ENCODE measurements around the gene FGG. TPM values are rescaled to one million over a fixed set of nuclear protein-coding genes. Genes with fewer than 3 reads are reported as not detected.
A peak's percentile ranks its signal among the peaks of the same experiment; 100 is the strongest.

FGG gene
- total RNA-seq, 1 experiment from 2014 or later: not detected

- DNase-seq: no peak
- Histone ChIP-seq H3K36me3 (replicated peaks; ENCODE audit: control insufficient read depth, insufficient read depth, low read length) (no peaks in the 10 kb centered on the region), H3K4me3 (ENCODE audit: insufficient read depth, low read depth, low read length) (no peak overlapping the region), H3K27me3 (ENCODE audit: control insufficient read depth, insufficient read depth, low read length) (no peaks in the 10 kb centered on the region)
Observed at GRCh38 chr4:154620111-154620510, 7.7 kb upstream of the FGG start.

DNA sequence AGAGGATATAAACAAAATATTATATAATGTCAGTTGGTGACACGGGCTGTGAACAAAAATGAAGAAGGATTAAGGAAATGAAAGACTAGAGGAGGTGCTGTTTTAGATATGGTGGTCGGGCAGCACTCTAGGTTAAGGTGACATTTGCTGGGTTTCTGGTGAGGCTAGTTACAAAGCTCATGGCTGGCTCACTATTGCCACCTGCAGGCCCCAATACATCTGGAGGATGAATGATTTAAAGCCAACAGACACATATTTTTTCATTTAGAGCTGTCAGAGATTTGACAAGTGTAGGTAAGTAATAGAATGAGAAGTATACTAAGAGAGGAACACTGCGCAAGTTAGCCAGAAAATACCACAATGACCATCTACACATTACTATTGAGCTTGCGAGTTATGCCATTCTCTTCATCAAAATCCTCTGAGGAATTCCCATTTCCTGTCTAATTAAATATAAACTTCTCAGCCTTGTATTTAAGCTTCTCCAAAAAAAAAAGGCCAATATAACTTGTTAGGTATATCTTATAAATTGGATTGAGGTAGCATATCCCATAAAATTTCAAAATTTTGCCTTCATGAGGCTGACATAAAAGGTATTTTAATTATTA is 6.4 kb upstream of the FGG start:
- DNase-seq: peak; percentile 36
- no peaks in the 10 kb centered on the region for H3K27me3 ChIP-seq (ENCODE audit: control insufficient read depth, insufficient read depth, low read length)
- H3K4me3 ChIP-seq (ENCODE audit: insufficient read depth, low read depth, low read length): no peak overlapping the region
- H3K36me3 ChIP-seq (replicated peaks; ENCODE audit: control insufficient read depth, insufficient read depth, low read length): no peaks in the 10 kb centered on the region

DNA sequence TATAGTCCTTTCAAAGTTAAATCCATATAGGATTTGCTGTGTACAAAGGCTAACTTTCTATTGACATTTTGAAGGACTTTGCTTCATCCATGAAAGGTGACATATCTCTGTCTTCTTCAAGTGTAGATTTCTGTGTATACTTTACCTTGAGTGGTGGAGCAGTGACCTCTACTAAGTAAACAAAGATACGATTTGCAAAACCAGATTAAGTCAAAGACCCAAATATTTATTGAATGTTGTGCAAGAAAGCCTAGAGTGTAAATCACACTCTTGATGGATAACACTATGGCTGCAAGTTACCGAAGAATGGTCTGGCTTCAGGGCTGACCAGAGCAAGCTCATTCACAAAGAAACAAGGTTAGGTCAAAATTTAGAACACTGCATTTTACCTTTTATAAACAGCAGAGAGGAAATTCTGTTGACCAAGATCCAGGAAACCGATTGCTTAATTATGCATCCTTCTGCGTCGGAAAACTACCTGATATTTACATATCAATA is 5.4 kb upstream of the FGG start:
- no peak for DNase-seq
- H3K27me3 ChIP-seq (ENCODE audit: control insufficient read depth, insufficient read depth, low read length): no peaks in the 10 kb centered on the region
- H3K36me3 ChIP-seq (replicated peaks; ENCODE audit: control insufficient read depth, insufficient read depth, low read length): no peaks in the 10 kb centered on the region
- no peak overlapping the region for H3K4me3 ChIP-seq (ENCODE audit: insufficient read depth, low read depth, low read length)

GRCh38 chr4:154616731-154617130 is 4.3 kb upstream of the FGG start:
- DNase-seq: no peak
- Histone ChIP-seq H3K36me3 (replicated peaks; ENCODE audit: control insufficient read depth, insufficient read depth, low read length) (no peaks in the 10 kb centered on the region), H3K27me3 (ENCODE audit: control insufficient read depth, insufficient read depth, low read length) (no peaks in the 10 kb centered on the region), H3K4me3 (ENCODE audit: insufficient read depth, low read depth, low read length) (no peak overlapping the region)

DNA sequence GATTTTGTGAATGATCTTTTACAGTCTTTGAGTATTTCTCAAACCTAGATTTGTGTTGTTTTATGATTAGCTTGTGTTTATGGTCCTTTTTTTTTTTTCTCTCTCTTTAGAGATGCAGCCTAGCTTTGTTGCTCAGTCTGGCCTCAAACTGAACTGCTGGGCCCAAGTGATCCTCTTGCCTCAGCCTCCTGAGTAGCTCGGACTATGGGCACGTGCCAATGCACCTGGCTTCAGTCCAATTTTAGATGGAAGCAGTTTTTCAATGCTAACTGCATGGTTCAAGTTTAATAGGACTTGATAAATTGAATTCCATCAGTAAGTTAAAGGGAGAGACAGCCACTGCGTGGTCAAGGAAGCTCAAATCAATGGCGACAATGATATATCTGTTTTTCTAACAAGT is 3.8 kb upstream of the FGG start:
- Histone ChIP-seq H3K36me3 (replicated peaks; ENCODE audit: control insufficient read depth, insufficient read depth, low read length) (no peaks in the 10 kb centered on the region), H3K4me3 (ENCODE audit: insufficient read depth, low read depth, low read length) (no peak overlapping the region), H3K27me3 (ENCODE audit: control insufficient read depth, insufficient read depth, low read length) (no peaks in the 10 kb centered on the region)
- DNase-seq: no peak

- no peaks in the 10 kb centered on the region for H3K36me3 ChIP-seq (replicated peaks; ENCODE audit: control insufficient read depth, insufficient read depth, low read length)
- no peaks in the 10 kb centered on the region for H3K27me3 ChIP-seq (ENCODE audit: control insufficient read depth, insufficient read depth, low read length)
- no peak overlapping the region for H3K4me3 ChIP-seq (ENCODE audit: insufficient read depth, low read depth, low read length)
- DNase-seq: no peak
Observed at GRCh38 chr4:154615211-154615610, 2.8 kb upstream of the FGG start.

- Histone ChIP-seq H3K4me3 (ENCODE audit: insufficient read depth, low read depth, low read length) (no peak overlapping the region), H3K36me3 (replicated peaks; ENCODE audit: control insufficient read depth, insufficient read depth, low read length) (no peaks in the 10 kb centered on the region), H3K27me3 (ENCODE audit: control insufficient read depth, insufficient read depth, low read length) (no peaks in the 10 kb centered on the region)
- DNase-seq: no peak
Observed at GRCh38 chr4:154614306-154614705, 1.9 kb upstream of the FGG start.

- Histone ChIP-seq H3K36me3 (replicated peaks; ENCODE audit: control insufficient read depth, insufficient read depth, low read length) (no peaks in the 10 kb centered on the region), H3K27me3 (ENCODE audit: control insufficient read depth, insufficient read depth, low read length) (no peaks in the 10 kb centered on the region), H3K4me3 (ENCODE audit: insufficient read depth, low read depth, low read length) (no peak overlapping the region)
- no peak for DNase-seq
Observed at GRCh38 chr4:154611833-154612232, 623 bp downstream of the FGG start.

DNA sequence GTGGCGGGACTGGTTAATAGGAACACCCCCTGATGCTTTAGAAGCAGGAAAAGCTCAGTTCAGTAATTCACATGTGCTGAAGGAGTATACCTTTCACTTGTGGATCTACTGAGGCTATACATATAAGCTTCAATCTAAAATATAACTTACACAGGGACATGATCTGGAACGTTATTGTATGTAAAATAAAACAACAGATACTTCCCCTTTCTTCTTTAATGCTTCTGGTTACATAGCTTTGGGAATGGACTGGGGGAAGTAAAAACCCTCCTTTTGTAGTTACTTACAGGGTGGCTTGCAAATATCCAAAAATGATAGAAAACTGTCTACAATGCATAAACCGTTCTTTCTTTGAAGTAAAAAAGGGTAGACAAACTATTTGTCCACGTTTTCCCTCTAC is 1.9 kb downstream of the FGG start:
- Histone ChIP-seq H3K36me3 (replicated peaks; ENCODE audit: control insufficient read depth, insufficient read depth, low read length) (no peaks in the 10 kb centered on the region), H3K4me3 (ENCODE audit: insufficient read depth, low read depth, low read length) (no peak overlapping the region), H3K27me3 (ENCODE audit: control insufficient read depth, insufficient read depth, low read length) (no peaks in the 10 kb centered on the region)
- no peak for DNase-seq

DNA sequence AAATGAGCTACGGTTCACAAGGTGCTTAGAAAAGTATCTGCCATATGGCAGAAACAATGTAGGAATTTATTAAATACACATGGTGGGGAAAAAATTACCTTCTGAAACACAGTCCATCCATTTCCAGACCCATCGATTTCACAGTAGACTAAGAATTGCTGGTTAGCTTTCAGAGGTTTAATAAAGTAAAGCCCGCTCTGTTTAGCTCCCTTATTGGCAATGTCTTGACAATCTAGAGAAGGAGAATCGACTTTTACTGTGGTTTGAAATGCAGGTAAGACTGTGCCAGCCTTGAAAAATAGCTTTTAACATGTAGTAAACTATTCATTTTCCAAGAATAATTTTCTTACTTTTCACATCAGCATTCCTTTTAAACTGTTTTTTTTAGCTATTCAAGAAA is 2.9 kb downstream of the FGG start:
- Histone ChIP-seq H3K4me3 (ENCODE audit: insufficient read depth, low read depth, low read length) (no peak overlapping the region), H3K27me3 (ENCODE audit: control insufficient read depth, insufficient read depth, low read length) (no peaks in the 10 kb centered on the region), H3K36me3 (replicated peaks; ENCODE audit: control insufficient read depth, insufficient read depth, low read length) (no peaks in the 10 kb centered on the region)
- no peak for DNase-seq

DNA sequence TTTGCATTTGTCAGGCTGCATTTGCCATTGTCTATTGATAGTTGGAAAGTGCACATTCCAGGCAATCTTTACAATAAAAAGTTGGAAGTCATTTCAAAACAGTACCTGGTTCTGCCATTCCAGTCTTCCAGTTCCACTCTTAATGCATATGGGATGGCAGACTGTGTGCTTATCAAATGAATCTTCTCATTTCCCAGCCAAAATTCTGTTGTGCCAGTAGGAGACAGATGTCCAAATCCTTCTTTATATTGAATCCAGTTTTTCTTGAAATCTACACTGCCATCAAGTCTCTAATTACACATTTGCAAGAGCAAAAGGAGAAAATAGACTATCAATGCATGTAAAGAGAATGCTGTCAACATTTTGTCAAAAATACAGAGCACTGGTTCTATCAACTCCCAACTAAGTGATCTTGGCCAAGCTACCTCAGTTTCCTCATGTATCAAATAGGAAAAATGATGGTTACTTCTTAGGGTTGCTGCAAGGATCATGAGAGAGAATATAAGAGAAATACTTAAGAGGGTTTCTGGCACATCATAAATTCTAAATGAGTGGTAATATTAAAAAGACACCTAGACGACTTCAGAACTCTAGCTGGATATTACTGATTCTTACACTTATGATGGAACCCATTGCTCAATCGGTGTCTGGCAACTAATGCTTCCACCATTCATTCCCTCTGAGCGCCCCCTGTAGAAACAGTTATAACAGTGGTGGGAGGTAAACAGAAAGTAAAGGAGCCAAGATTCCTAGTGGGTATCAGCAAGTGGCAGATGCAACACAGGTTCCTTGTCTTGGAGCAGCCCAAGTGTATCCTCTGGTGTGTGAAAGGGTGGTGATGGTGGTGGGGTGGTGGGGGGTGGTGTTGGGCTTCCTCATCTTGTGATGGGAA is 3.8 kb downstream of the FGG start:
- Histone ChIP-seq H3K27me3 (ENCODE audit: control insufficient read depth, insufficient read depth, low read length) (no peaks in the 10 kb centered on the region), H3K36me3 (replicated peaks; ENCODE audit: control insufficient read depth, insufficient read depth, low read length) (no peaks in the 10 kb centered on the region), H3K4me3 (ENCODE audit: insufficient read depth, low read depth, low read length) (no peak overlapping the region)
- DNase-seq: no peak

DNA sequence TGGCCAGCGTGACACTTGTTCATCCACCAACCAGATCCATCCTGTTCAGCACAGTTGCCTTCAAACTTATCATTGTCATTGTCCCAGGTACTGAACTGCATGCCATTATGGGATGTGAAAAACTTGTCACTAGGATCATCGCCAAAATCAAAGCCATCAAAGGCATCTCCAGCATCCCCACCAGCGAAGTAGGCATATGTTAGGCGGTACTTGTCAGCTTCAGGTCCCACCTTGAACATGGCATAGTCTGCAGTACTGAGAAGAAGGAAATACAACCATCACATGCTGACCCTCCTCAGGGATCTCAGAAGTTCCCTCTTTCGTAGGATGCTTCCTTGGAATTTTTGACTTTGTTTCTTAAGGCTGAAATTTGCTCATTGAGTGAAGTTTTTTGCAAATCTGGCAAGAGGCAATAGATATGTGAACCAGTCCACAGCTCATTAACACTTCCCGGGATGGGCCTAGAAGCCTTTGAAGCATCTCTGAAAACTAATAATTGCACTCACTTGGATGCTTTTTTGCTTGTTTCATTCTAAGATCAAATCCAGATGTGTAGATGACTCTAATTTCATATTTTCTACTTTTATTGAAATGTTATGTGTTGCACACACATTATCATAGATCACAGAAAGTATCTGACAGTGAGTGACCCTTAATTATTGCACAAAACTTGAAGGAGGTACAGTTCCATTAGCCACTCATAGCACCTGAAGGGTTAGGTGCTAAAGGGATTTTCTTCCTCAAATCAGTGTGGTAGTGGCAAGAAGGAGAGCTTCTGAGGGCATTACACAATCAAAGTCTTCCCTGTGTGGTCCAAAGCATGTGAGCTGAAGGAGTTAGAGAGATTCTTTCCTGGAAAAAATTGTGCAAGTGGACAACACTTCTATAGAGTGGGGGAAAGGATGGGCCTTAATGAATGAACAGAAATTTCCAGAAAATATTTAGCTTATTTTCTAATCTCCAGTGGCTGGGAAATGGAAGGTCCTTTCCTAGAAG is 5.4 kb downstream of the FGG start:
- no peaks in the 10 kb centered on the region for H3K36me3 ChIP-seq (replicated peaks; ENCODE audit: control insufficient read depth, insufficient read depth, low read length)
- no peak overlapping the region for H3K4me3 ChIP-seq (ENCODE audit: insufficient read depth, low read depth, low read length)
- H3K27me3 ChIP-seq (ENCODE audit: control insufficient read depth, insufficient read depth, low read length): no peaks in the 10 kb centered on the region
- no peak for DNase-seq

DNA sequence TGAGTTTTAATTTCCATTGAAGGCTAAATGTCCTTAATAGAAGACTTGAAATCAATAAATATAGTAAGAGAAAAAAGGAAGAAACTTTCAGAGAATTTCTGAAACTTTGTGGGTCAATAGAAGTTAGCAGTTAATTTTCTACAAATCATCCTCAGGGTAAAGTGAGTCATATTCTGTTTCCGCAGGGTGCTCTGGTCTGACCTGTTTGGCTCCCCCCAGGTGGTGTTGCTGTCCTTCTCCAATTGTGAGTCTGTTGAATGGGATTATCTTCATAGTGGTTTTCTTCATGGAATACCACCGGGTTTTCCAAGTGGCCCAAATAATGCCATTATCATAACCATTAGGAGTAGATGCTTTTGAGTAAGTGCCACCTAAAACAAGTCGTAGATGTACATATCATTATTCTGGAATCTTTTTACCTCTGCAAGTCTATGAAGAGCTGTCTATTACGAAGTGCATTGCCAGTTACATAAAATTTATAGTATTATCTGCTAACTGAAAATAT is 7.7 kb downstream of the FGG start:
- Histone ChIP-seq H3K27me3 (ENCODE audit: control insufficient read depth, insufficient read depth, low read length) (no peaks in the 10 kb centered on the region), H3K4me3 (ENCODE audit: insufficient read depth, low read depth, low read length) (no peak overlapping the region), H3K36me3 (replicated peaks; ENCODE audit: control insufficient read depth, insufficient read depth, low read length) (no peaks in the 10 kb centered on the region)
- DNase-seq: no peak
